HG03064 (cell line): ENCODE measurements around the gene WDFY4.

ENCODE experiments used
- ATAC-seq: cut with Tn5 transposase; IDR thresholded peaks from one replicate; pipeline ENCODE4 v1.9.1; 2021; ENCODE audit warnings: low read depth; ENCODE audit not compliant: unreplicated experiment

The WDFY4 gene

DNA sequence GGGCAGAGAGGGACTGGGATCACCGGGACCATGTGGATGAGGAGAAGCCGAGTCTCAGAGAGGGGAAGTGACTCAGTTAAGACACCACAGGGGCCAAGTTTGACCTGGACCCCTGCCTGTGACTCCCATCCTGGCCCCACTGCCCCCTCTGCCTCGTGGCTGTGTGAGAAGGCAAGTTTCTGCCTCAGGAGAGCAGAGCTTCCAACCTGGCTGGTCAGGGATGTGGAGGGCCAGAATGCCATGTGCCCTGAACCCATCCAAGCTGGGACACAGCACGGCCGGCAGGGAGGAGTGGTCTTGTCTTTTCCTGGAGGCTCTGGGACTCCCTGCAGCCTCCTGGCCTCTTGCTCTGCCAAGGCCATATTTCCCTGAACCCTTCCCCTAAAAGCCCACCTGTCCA lies 19.5 kb downstream of the WDFY4 start:
- ATAC-seq: no peak

- no peak for ATAC-seq
Measured at GRCh38 chr10:48705401-48705938, 20.8 kb downstream of the WDFY4 start.

- ATAC-seq: no peak
Measured at GRCh38 chr10:48707472-48707871, 22.8 kb downstream of the WDFY4 start.

- no peak for ATAC-seq
Measured at GRCh38 chr10:48708144-48708543, 23.5 kb downstream of the WDFY4 start.

DNA sequence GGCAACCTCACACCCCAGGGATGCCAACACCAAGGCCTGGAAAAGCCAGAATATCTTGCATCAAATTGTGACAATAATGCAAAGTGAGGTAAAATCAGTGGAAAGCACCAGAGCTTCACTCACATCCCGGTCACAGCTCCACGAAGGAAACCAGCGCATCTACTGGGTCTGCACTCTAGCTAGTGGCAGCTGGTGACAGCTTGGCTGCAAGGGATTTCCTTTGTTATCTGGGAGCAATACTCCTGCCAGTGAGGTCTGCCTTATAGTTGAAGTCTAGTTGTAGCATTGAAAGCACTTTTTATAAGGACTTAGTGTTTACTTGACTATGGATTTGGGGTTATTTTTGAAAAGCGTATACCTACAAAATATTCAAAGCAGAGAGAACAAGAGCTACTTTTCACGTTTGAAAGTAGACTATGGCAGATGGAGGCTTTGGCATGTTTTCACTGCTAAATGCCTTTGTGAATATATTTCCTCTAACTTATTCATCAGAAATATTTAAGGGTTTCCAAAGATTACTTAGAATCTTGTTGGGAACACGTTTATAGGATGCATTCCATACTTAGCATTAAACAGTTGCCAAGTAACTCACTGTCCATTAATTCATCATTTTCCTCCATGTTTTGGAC lies 26.1 kb downstream of the WDFY4 start:
- ATAC-seq: no peak

DNA sequence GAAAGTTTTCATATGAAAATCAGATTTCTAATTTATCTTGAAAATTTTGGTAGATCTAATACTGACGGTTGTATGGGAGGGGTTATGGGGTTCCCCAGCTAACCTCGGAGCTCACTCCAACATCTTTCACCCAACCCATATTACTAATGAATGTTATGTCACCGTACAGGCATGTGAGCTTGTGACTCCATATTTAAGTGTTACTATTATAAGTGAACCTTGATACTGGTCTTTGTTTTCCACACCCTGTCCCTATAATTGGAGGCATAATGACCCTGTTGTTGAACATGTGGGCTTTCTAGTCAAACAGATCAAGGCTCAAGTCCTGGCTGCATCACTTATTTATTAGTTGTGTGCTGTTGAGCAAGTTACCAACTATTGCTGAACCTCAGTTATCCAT lies 27.2 kb downstream of the WDFY4 start:
- ATAC-seq: no peak

DNA sequence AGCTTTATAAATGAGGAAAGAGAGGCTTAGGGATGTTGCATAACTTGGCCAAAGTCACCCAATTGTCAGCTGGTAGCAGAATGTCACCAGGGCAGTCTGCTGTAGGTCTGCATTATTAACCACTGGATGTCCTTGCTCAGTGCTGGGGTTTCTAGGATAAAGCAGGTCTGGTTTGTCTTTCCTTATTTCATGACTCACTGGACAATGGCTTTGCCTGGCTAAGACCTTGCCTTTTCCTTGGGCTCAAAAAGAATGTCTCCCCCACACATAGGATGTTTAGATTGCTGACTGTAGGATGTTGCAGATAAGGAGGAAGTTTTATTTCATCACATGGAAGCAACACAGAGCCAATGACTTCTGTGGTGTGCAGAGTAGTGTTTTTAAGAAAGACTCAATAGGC lies 29.4 kb downstream of the WDFY4 start:
- ATAC-seq: no peak

GRCh38 chr10:48716416-48716815 lies 31.7 kb downstream of the WDFY4 start:
- no peak for ATAC-seq

DNA sequence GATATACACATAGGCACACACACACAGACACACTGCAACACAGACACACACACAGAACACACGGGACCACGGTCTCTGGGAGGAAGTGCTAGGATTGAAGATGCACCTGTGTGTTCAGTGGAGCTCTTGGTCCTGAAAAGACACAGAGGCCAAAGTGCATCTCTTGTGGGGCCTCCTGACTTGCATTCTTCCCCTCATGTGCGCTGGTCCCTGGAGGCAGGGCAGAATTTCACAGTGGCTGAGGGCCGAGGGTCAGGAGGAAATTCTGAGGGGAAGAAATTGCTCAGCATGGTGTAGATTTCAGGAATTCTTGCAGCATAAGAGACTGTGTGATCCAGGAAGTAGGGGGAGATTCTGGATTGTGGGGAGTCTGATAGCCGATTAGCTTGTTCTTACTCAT lies 35.9 kb downstream of the WDFY4 start:
- no peak for ATAC-seq

- ATAC-seq: no peak
Measured at GRCh38 chr10:48722153-48723145, 37.8 kb downstream of the WDFY4 start.

GRCh38 chr10:48724127-48724526 lies 39.5 kb downstream of the WDFY4 start:
- no peak for ATAC-seq

DNA sequence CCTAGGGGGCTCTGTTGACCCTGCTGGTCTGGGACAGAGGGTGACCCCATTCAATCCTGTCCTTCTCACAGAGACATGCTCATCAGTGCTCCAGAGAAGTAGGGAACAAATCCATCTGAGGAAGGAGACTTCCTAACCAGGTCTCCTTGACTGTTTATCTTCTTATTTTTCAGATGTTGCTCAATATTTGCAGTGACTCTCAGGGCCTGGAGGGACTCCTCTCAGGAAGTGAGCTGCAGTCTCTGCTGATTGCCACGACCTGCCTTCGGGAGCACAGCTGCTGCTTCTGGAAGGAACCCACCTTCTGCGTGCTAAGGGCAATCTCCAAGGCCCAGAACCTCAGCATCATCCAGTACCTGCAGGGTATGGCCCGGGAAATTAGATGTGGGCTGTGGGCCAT lies 41.0 kb downstream of the WDFY4 start:
- ATAC-seq: no peak

DNA sequence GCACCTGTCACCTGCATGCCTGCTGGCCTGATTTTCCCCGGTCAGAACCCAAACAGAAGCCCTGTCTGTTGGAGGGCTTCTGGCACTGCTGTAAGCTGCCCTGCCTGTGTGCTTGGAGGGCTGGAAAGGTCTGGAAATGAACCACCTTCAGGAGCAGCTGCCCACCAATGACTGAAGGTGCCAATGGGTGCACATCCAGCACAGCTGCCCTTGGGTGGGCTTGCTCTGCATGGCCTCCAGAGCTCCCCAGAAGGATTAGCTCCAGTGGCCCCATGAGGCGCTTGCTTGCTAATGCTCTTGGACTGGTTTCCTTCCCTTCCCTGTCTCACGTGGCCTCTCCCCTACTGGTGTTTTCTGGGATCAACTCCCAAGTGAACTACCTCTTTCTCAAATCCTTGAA lies 43.2 kb downstream of the WDFY4 start:
- ATAC-seq: no peak

DNA sequence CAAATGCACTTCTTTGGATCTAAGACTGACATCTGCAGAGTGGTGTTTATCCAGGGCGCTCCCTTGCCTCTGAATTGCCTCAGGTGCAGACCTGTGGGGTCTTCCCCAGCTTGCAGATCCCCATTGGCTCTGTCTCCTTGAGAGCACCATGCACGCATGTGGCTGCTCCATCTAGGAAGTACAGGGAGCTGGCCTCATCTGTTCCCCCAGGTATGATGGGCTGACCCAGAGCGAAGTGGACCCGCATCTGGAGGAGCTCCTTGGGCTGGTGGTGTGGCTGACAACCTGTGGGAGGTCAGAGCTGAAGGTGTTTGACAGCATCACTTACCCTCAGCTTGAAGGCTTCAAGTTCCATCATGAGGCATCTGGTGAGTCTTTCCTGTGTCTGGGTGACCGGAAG lies 44.5 kb downstream of the WDFY4 start:
- ATAC-seq: no peak

DNA sequence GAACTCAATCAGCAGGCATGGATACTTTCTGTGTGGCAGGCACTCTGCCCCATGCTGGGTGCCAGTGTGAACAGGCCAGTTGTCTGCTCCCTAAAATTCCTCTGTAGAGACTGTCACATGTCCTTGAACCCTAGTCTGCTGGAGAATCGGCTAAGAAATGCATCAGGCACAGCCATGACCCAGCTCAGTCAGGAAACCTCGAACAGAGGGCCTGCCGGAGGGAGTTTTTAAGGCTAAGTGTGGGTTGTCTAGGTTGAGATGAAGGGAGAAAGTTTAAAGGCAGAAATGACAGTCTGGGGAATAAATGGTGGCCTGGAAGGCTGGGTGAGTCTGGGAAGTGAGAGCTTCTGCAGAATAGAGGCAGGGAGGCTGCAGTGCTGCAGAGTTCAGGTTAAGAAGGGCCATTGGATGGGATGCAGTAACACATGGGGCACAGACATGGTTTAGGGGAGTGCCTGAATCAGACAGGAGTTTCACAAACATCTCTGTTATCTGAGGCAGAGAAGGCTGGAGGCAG lies 45.3 kb downstream of the WDFY4 start:
- ATAC-seq: no peak

DNA sequence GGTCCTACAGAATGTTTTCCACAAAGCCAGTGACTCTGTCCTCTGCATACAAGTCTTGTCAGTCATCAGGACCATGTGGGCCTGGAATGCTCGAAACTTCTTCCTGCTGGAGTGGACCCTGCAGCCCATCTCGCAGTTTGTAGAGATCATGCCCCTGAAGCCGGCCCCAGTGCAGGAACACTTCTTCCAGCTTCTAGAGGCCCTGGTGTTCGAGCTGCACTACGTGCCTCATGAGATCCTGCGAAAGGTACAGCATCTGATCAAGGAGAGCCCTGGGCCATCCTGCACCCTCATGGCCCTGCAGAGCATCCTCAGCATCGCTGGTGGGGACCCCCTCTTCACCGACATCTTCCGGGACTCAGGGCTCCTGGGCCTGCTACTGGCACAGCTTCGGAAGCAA lies 46.5 kb downstream of the WDFY4 start:
- no peak for ATAC-seq

GRCh38 chr10:48731654-48732053 lies 47.0 kb downstream of the WDFY4 start:
- no peak for ATAC-seq

GRCh38 chr10:48733329-48733728 lies 48.7 kb downstream of the WDFY4 start:
- ATAC-seq: no peak

DNA sequence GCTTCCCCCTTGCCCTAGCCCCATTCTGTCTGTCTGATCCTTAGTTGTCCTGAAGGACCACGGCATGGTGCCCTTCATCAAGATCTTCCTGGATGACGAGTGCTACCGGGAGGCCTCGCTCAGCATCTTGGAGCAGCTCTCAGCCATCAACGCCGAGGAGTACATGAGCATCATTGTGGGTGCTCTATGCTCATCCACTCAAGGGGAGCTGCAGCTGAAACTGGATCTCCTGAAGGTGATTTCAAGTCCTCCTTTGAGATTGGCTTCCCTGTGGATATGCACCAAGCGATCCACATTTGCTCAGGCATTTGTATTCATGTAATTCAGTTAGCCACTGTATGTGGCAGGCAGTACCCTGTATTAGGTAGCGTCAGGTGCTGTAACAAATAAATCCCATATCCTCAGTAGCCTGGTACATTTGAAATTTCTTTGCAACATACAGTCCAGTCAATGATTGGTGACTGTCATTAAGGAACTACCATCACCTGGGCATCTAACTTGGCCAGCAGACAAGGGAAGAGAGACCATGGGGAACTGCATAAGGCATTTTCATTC lies 51.2 kb downstream of the WDFY4 start:
- no peak for ATAC-seq

GRCh38 chr10:48736596-48736995 lies 51.9 kb downstream of the WDFY4 start:
- no peak for ATAC-seq

GRCh38 chr10:48737886-48738285 lies 53.2 kb downstream of the WDFY4 start:
- no peak for ATAC-seq
